Inferior parietal cortex (tissue), 1 donor: ENCODE results near the gene RFC5.
A peak's percentile ranks its signal among the peaks of the same experiment; 100 is the strongest.
"Not testable (repeated sequence)": the region's sequence is repeated elsewhere in the genome, so short reads cannot be mapped to it uniquely, and the experiment has no call there.

Experiments used
- DNase-seq: peaks from one replicate; pipeline ENCODE4 v3.0.0-alpha.2; 2016; ENCODE audit errors: extremely low spot score

The RFC5 gene

DNA sequence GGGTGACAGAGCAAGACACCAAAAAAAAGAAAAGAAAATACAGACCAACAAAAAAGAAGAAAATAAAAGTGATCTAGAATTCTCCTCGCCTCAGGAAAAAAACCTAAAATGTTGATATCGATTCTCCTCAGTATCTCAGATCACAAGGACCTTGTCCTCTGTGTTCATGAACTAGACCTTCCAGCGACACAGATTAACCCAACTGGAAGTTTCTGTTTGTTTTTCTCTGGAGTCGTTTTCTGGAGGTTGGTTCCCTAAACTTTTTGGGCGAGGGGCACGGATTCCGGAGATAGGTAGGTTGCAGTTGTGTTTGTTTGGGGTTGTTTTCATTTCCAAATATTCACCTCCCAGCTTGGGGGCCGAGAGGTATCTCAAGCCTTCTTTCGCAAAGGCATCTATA, 559 bp upstream of the RFC5 start:
- DNase-seq = no peak

- DNase-seq = no peak
These were observed 1.4 kb downstream of the RFC5 start for GRCh38 chr12:118017926-118018325.

DNA sequence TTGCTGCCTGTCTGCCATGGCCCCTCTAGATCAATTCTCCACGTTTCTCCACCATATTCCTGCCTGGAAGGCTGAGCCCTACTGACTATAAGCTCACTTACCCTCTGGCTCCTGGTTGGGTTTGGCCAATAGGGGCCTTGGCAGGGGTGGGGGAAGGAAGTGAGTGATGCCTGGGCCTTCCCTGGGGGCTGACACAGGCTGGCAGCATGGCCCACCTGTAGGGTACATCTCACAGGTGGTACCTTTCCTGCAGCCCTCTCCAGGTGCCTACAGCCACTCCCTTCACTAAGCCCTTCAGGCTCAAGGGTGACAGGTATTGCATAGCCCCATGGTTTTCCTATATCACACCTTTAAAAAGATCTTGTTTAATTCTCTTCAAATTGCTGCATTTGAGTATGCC, 3.5 kb downstream of the RFC5 start:
- DNase-seq = no peak

- not testable (repeated sequence) for DNase-seq
These were observed 5.7 kb downstream of the RFC5 start for GRCh38 chr12:118022097-118022727.

- no peak for DNase-seq
These were observed 6.2 kb downstream of the RFC5 start for GRCh38 chr12:118022728-118023109.

- no peak for DNase-seq
These were observed 6.9 kb downstream of the RFC5 start for GRCh38 chr12:118023301-118023860.

DNA sequence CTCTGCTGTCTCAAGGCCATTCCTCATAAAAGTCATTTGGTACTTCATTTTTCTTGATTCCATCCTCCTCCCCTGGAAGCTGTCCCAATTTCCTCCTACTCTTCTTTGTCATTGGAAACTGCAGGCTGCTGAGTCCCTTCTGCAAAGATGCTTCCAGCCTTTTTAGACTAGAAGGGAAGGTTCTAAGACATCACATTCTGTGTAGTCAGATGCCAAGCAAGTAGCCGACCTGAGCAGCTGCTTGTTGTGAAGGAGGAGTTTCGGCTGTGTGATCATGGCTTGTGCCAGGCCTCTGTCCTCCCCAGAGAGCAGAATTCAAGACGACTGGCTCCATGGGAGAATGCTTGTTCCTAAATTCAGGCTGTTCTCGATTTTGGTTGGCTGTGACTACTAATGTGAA, 8.7 kb downstream of the RFC5 start:
- DNase-seq = peak; percentile 57

DNA sequence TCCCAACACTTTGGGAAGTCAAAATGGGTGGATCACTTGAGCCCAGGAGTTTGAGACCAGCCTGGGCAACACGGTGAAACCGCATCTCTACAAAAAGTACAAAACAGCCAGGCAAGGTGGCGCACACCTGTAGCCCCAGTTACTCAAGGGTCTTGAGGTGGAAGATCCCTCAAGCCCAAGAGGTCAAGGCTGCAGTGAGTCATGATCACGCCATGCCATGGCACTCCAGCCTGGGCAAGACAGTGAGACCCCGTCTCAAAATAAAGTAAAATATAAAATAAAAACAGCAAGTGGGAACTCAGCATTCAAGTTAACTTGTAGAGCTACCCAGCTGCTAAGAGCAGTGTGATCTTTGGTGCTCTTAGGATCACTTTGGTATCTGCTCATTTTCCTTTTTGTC, 12.7 kb downstream of the RFC5 start:
- no peak for DNase-seq

DNA sequence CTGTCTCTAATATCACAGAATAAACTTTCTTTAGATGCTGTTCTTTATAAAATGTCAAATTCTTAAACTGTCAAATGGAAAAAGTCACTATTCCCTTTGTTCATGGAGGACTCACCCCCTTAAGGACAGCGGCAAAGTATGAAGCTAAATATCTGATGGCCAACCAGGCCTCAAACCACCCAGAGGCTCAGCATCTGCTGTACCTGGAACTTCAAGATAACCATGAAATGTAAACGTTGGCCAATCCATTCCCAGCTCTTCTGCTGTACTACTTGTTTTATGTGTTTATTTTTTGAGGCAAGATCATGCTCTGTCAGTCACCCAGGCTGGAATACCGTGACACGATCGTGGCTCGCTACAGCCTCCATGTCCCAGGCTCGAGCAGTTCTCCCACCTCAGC, 15.7 kb downstream of the RFC5 start:
- no peak for DNase-seq

DNA sequence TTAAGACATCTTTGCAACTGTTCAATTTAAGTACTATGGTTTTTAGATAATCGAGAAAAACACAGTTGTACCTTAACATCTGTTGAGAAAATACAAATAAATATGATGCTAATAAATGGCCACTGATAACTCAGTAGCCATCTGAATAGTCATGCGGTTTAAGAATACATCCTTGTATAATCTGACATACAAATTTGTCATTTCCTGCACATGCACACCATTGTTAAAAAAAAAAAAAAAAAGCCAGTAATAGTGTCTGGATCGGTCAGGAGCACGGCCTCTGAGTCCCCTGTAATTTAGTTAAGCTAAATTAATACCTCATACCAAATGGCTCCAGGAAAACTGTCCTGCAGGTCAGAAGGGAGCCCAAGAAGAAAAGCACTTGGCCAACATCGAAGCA, 16.8 kb downstream of the RFC5 start:
- no peak for DNase-seq

DNA sequence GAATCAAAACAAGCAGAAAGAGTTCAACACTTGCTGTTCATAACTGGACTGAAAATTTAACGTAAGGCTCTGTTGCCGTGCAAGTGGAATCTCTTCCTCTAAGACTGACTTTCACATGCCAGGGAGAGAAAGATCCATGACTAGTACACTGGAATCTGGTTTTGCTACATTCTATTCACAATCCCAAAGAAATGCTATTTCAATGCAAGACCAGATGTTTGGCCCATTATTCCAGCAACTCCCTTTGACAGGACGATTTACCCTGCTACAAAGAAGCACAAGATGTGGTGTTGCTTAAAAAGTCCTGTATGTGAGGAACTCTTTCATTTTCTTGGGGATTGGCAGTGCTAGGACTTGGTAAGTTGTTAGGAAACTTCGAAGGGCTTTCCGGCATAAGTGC, 17.4 kb downstream of the RFC5 start:
- DNase-seq = no peak

GRCh38 chr12:118034429-118035189, 18.1 kb downstream of the RFC5 start:
- DNase-seq = peak; percentile 65

- no peak for DNase-seq
These were observed 18.9 kb downstream of the RFC5 start for GRCh38 chr12:118035190-118036041.

- no peak for DNase-seq
These were observed 20.3 kb downstream of the RFC5 start for GRCh38 chr12:118036672-118037411.

GRCh38 chr12:118038137-118038536, 21.6 kb downstream of the RFC5 start:
- DNase-seq = no peak

- DNase-seq = no peak
These were observed 25.6 kb downstream of the RFC5 start for GRCh38 chr12:118042091-118042490.

DNA sequence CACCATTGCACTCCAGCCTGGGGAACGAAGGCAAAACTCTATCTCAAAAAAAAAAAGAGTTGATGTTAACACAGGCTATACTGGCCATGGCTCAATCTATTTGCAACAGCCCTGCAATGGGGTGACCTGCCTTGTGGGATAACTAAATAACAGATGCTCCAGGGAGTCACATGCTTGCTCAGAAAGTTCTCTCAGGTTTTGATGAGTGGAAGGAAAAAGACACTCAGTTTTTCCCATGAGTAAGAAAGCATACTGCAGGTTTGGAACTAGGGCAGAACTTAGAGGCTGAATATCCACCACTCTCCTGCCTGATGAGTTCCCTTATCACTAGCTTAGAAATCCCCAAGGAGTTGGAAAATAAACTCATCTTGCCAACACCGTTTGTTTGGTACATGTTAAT, 27.6 kb downstream of the RFC5 start:
- DNase-seq = no peak

DNA sequence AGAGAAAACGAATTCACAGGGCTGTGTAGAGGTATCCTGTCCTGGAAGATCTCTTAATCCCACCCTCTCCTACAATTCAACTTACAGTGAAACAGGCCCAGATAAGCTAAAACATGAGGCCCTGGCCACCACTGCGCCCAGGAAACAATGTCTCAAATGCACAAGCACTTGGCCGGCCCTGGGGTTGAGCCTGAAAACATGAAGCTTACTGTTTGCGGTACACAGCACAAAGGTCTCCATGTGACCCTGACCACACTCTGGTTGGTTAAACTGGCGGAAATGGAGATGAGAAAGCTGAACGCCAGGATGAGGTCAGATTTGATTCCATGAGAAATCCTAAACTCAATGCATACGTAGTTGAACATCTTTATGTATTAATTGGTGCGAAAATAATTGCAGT, 28.1 kb downstream of the RFC5 start:
- no peak for DNase-seq

DNA sequence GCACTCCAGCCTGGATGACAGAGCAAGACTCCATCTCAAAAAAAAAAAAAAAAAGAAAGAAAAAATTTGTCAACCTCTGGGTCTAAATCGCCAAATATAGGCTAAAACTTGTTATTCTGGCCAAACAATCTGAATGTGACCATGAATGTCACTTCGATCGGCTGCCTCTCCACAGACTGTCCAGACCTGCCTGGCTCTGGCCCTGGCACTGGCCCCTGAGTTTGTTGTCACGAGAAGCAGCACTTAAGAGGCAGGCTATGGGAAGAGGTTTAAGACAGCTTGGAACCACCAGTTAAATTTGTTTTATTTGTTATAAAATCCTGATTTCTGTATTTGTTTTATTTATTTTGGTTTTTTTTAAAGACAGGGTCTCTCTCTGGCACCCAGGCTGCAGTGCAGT, 29.9 kb downstream of the RFC5 start:
- no peak for DNase-seq

GRCh38 chr12:118050972-118051910, 34.7 kb downstream of the RFC5 start:
- no peak for DNase-seq
